ENCODE data around the gene ITPKC. TPM values are rescaled to one million over a fixed set of nuclear protein-coding genes. Genes with fewer than 3 reads are reported as not detected.

Gene ITPKC
- total and polyA plus RNA-seq, 10 of the 15 experiments (the other 5 are each of a cell fraction or from before 2014, with no cell fraction given), result 0.03 to 6.4 (median 3.5) TPM

- ChIA-PET RAD21 (ENCODE audit: unreplicated experiment) (no interaction called here), CTCF (no interaction called here), POLR2A (no interaction called here), SMC1A (ENCODE audit: uncharacterized antibody, unreplicated experiment) (no interaction called here)
- Histone ChIP-seq H2AFZ (ENCODE audit: control insufficient read depth, low read depth, low read length) (no peak overlapping the region), H3K9ac (ENCODE audit: control insufficient read depth, insufficient read depth, low read length) (no peak overlapping the region), H4K20me1 (ENCODE audit: control insufficient read depth, insufficient read depth) (no peaks in the 10 kb centered on the region), H3K36me3 (ENCODE audit: control insufficient read depth in 2 of 2, insufficient read depth in 2 of 2, low read length in 1 of 2) (no peaks in the 10 kb centered on the region), H3K27me3 (replicated peaks in 1 of 2; ENCODE audit: control insufficient read depth in 2 of 2, insufficient read depth in 2 of 2, low read length in 1 of 2) (no peaks in the 10 kb centered on the region), H3K9me3 (replicated peaks; ENCODE audit: control insufficient read depth, insufficient read depth, low read length) (no peaks in the 10 kb centered on the region), H3K27ac (ENCODE audit: control insufficient read depth, insufficient read depth) (no peak overlapping the region), H3K79me2 (ENCODE audit: control insufficient read depth, insufficient read depth, low read length) (no peaks in the 10 kb centered on the region), H3K4me1 (ENCODE audit: control insufficient read depth, insufficient read depth, low read length) (no peaks in the 10 kb centered on the region), H3K4me2 (ENCODE audit: control insufficient read depth, insufficient read depth) (no peak overlapping the region), H3K4me3 (no peak overlapping the region)
- no peak for FAIRE-seq
- intact Hi-C loops (cut with micrococcal nuclease; ENCODE audit: unreplicated experiment), result no loop called here
- WGBS (ENCODE audit: insufficient coverage, insufficient replicate concordance, low lambda C conversion rate, missing lambda C conversion rate), result 46% methylated on average over 4 of the region's 4 CpGs
- ATAC-seq, result no peak
- BruUV-seq (replicated peaks), result no TSS peak
- in situ Hi-C loops (cut with MboI), result no loop called here
- no peak for DNase-seq (ENCODE audit: low read depth, low spot score)
- TF ChIP-seq ETV6 (conservative IDR thresholded peaks at IDR 0.05 in 1 of 2, IDR thresholded peaks at IDR 0.05 in 1 of 2; ENCODE audit: borderline replicate concordance in 1 of 2, low read depth in 1 of 2), result no peak
- TF ChIP-seq MEF2A (IDR thresholded peaks at IDR 0.05; ENCODE audit: insufficient read depth, low read depth, low read length), result no peak
- no peak for TF ChIP-seq ESRRA (IDR thresholded peaks at IDR 0.05; ENCODE audit: low read length)
- no peak for TF ChIP-seq MLLT1 (IDR thresholded peaks at IDR 0.05)
- no peak for TF ChIP-seq STAT1 (conservative IDR thresholded peaks at IDR 0.05)
- TF ChIP-seq REST (IDR thresholded peaks at IDR 0.05; ENCODE audit: low read depth, low read length), result no peak
- TF ChIP-seq MYC (IDR thresholded peaks at IDR 0.05; ENCODE audit: insufficient read depth, insufficient read length, insufficient replicate concordance, low read length, severe bottlenecking), result no peak
- TF ChIP-seq ZNF207 (IDR thresholded peaks at IDR 0.05; ENCODE audit: borderline replicate concordance), result no peak
- TF ChIP-seq JUND (IDR thresholded peaks at IDR 0.05; ENCODE audit: low read depth, low read length), result no peak
- TF ChIP-seq CHD1 (IDR thresholded peaks at IDR 0.05; ENCODE audit: low read depth, low read length), result no peak
- TF ChIP-seq E4F1 (IDR thresholded peaks at IDR 0.05; ENCODE audit: borderline replicate concordance, partially characterized antibody), result no peak
- TF ChIP-seq NKRF (conservative IDR thresholded peaks at IDR 0.05), result no peak
- TF ChIP-seq BHLHE40 (IDR thresholded peaks at IDR 0.05; ENCODE audit: borderline replicate concordance in 1 of 2, low read depth in 2 of 2, low read length in 1 of 2), result no peak
- no peak for TF ChIP-seq SMAD5 (IDR thresholded peaks at IDR 0.05; ENCODE audit: low read depth)
These were observed 35.9 kb upstream of the ITPKC start for GRCh38 chr19:40681039-40681438.

All from GM12878 (cell line).